GM21576 (cell line): Measurements from ENCODE around the gene RASEF.

ENCODE experiments used
- ATAC-seq: cut with Tn5 transposase; IDR thresholded peaks from one replicate; pipeline ENCODE4 v1.9.1; 2021; ENCODE audit warnings: mild to moderate bottlenecking, moderate library complexity; ENCODE audit not compliant: unreplicated experiment

The RASEF gene

DNA sequence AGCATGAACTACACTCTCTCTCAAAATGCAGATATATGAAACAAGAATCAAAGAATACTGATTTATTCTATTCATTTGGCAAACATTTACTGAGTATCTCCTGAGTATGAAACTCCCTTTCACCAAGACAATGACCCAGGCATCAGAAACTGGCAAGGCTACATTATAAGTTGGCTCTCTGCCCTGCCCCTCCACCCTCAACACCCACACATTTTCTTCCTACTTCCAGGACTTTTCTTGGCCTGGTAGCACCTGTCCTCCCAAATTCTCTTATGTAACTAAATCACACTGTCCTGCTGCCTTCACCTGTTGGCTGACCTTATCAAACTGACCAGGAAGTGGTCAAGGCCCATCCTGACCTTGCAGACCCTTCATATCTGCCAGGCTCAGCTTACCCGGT is 3.5 kb downstream of the RASEF start:
- no peak for ATAC-seq

- ATAC-seq, result no peak
These were observed 6.0 kb downstream of the RASEF start for GRCh38 chr9:83056911-83057310.

- no peak for ATAC-seq
These were observed 6.8 kb downstream of the RASEF start for GRCh38 chr9:83056174-83056573.

DNA sequence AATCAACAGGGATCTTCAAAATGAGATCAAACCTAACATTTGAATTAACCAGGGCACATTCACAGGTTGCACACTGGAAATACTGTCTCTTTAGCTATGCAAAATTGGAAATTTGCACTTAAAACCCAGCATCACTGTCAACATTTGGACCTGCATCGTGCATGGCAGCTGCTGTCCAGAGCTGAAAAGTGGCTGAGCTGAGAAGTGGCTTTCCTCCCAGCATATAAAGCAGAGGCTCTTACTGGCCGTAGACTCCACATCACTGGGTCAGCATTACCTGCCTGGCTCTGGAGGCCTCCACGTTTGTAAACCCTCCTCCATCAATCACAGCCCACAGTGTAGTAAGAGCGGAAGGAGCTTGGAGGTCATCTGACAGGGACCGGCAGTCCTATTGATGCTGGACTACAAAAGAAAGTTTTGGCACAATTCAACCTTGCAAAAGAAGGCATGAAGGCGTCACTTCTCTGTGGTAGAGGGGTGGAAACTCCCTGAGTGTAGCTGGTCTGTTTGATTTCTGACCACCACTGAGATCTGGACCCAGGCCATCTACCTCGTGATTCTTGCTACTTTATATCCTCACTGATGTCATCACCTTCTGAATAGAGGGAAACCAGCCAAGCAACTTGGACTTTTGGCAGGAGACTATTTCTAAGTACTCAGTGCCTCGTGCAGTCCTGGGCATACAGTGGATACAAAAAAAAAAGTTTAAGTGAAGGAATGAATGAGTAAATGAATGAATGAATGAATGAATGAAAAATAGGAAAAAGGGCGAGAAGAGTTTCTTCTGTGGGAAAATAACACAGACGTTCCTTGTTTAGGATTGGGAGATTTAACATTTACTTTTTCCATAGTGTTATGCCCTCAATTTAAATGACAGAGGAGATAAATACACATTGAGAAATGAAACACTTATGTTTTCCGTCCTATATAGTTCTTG is 14.8 kb downstream of the RASEF start:
- no peak for ATAC-seq

DNA sequence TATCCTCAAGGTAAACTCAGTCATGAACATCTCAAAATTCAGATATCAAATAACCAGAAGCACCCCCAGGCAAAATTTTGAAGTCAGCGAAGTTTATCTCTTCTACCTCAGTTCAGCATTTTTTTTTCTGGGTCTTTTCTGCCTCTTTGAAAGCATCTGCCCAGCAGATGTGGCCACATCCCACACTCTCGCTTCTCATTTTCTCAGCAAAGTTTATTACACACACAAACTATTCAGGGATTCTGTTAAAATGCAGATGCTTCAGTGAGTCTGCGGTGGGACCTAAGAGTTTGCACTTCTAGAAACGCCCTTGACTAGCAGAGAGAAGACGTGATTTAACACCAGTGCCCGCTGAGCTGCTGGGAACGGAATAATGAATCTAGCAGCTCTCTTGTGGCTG is 19.3 kb downstream of the RASEF start:
- no peak for ATAC-seq

DNA sequence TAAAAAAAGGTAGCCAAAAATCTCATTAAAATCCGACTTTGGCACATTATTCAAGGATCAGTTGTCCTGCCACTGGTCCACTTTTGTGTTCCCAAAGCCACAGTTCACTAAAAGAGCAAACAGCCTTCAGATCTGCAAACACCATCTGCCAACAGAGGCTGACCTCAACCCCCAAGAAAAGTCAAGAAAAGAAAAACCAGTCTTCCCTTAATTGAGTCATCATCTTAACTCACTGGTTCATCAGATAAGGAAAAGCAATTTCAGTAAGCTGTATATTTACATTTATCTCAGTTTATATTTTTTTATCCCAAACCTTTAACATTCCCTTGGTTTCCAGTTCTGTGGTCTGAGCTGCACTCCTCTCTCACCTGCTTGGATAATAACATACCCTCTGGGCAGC is 21.2 kb downstream of the RASEF start:
- ATAC-seq, result no peak

- ATAC-seq, result no peak
These were observed 23.6 kb downstream of the RASEF start for GRCh38 chr9:83039303-83039702.

DNA sequence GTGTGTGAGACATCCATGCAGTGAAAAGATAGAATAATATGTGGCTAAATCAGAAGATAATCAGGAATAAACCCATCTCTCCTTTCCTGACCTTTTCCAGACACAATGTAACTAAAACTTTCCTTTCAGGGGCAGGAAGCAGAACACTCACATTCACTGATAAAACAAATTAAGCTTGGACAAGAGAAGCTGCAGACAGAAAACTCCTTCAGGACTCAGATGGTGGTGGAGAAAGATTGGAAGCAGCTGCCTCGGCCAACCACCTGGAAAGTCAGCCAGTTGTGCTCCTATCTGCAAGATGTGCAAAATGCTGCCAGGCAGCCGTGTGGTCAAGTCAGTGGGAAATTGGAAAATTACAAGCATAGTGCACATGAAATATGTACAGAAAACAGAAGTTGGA is 26.9 kb downstream of the RASEF start:
- no peak for ATAC-seq

GRCh38 chr9:83035143-83035542 is 27.8 kb downstream of the RASEF start:
- ATAC-seq, result no peak

DNA sequence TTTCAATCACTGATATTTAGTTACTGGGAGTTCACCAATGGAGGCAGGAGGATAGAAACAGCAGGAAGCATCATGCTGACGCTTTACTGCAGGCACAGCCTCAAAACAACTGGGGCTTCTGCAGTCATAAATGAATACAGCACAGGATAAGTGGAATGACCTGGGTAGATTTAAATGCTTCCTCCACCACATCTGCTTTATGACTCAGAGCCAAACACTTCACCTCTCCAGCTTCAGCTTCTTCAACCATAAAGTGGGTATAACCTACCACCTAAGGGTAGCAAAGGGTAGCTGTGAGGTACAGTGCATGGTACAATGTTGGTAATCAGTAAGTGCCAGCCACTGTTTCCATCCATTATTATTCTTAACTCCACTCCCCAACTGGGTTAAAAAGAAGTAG is 28.4 kb downstream of the RASEF start:
- ATAC-seq, result no peak

GRCh38 chr9:83034026-83034425 is 28.9 kb downstream of the RASEF start:
- ATAC-seq, result no peak

- no peak for ATAC-seq
These were observed 30.8 kb downstream of the RASEF start for GRCh38 chr9:83032065-83032625.

DNA sequence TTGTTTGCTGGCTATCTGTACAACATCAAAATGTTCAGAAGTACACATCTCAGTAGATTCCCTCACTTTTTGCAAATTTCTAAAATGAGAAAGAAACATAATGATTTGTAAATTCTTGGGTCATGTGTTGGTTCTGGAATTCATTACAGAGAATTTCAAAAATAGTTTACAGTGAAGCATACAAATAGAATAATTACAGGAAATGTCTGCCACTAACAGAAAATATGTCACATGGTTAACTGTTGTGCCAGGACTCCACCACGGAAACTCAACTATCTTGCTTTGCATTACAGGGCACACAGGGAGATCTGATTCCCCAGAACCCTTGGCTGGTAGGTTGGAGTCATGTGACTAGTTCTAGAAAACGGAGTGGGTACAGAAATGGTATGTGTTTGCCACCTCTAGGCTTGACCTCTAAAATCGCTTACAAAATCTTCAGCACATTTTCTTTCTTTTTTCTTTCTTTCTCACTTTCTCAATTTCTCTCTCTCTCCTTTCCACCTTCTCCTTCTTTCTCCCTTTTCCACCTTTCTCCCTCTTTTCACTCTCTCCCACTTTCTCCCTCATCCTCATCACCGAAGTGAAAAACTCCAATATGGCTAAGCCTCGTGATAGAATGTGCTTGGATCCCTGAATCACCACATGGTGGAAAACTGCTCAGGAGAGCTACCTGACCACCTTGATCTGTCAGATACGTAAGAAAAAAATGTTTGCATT is 32.4 kb downstream of the RASEF start:
- ATAC-seq, result no peak

DNA sequence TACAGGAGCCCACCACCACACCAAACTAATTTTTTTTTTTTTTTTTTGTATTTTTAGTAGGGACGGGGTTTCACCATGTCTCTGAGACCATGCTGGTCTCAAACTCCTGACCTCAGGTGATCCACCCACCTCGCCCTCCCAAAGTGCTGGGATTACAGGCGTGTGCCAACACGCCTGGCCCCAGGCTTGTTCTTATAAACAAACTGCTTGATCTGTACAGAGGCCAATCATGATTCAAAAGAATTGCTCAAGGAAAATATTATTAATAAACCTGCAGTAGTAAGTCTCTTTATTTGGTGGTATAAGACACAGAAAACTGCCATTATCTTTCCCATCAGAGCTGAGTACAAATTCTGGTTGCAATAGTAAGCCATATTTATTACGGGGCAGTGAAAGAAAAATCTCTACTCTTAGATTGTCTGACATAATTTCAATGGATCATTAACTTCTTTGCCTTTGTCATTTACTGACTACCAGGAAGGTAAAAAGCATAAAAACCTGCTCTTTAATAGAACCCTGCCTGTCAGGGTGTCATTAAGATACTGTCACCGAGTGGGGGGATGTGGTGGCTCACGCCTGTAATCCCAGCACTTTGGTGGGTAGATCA is 33.3 kb downstream of the RASEF start:
- no peak for ATAC-seq

- ATAC-seq, result no peak
These were observed 35.6 kb downstream of the RASEF start for GRCh38 chr9:83027153-83027891.

GRCh38 chr9:83024506-83025125 is 38.3 kb downstream of the RASEF start:
- ATAC-seq, result no peak

- ATAC-seq, result no peak
These were observed 39.8 kb downstream of the RASEF start for GRCh38 chr9:83023151-83023550.

DNA sequence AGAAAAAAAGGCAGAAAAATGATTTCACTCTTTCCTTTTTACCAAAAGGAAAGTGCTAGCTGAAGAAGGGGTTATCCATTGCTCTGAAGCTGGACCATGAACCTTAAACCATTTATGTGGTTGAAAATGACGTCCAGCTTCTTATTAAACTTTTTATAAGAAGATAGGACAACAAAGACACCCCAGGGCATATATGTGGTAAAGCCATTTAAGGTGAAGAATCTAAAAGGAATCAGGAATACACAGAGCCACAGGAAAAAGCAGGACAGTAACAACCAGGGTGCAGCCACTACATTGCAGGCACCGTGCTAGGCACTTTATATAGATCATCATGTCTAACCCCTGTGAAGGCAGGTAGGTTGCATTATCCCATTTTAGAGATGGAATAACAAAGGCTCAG is 42.1 kb downstream of the RASEF start:
- ATAC-seq, result no peak

DNA sequence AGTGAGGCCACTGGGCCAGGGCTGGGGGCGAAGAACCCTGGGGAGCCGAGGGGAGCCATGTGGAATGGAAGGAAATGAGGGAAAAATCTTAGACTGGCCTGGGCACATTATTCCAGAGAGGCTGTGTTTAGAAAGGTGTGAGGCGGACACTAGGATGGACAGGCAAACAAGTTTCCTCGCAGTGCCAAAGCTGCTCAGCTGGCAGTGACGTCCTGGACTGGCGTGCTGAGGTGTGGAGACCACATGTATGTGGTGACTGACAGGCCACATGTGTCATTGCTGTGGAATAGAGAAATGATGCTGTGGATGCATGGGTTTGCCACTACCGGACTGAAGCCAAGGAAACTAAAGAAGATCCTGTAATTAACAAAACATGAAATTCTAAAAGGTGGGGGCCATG is 42.6 kb downstream of the RASEF start:
- ATAC-seq, result no peak

DNA sequence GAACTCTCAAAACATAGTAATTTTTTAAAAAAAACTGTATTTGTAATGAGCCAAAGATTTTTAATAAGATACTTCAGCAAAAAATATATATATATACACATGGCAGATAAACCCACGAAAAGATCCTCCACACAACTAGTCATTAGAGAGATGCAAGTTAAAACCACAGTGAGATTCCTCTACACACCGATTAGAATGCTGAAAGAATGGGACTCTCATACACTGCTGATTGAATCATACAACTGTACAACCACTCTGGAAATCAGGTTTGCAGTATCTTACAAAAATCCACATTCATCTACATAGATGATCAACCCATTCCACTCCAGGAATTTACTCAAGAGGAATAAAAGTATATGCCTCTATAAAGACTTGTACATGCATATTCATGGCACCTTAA is 43.7 kb downstream of the RASEF start:
- no peak for ATAC-seq
